A549 (cell line): Measurements from ENCODE around the gene LCA5. TPM values are rescaled to one million over a fixed set of nuclear protein-coding genes. Genes with fewer than 3 reads are reported as not detected.

Source experiments
- ATAC-seq, 2 experiments: fragments of 200-7000 bp in 1 of 2; fragments of >200 bp in 1 of 2; cut with Nextera tagmentation in 1 of 2; cut with Tn5 transposase in 1 of 2; 3 replicates each; pipeline versions ENCODE4 v1.8.0 to v1.9.1; 2018 to 2020; ENCODE audit warnings: mild to moderate bottlenecking in 1 of 2, moderate library complexity in 1 of 2
- CTCF ChIA-PET: fragments of 300-600 bp; sonication (Branson Sonifier 250); formaldehyde crosslinking; extraction: SDS; loops from one replicate; lab custom pipeline; 2021; ENCODE audit warnings: antibody characterized with exemption, inconsistent platforms; lab: Yijun Ruan, JAX
- POLR2A ChIA-PET: fragments of 350-600 bp; formaldehyde crosslinking; extraction: SDS; loops from one replicate; lab custom pipeline; 2021; ENCODE audit warnings: antibody characterized with exemption, inconsistent platforms; lab: Yijun Ruan, JAX
- DNase-seq, 2 experiments: peaks; one replicate each; pipeline versions ENCODE4 v3.0.0 to v3.0.0-alpha.2; 2011 to 2016; ENCODE audit warnings: low read depth in 1 of 2, low spot score in 1 of 2
- FAIRE-seq: peaks from 2 replicates; lab custom pipeline; 2011; peaks lifted over from hg19 to GRCh38; lab: Jason Lieb, UNC
- H3K27ac ChIP-seq, 2 experiments: fragments of >200 bp; sonication (Bioruptor Twin); formaldehyde crosslinking; 3 replicates each; pipeline ENCODE4 v1.5.1; 2016 to 2017
- H3K4me1 ChIP-seq: fragments of >200 bp; sonication (Bioruptor Twin); formaldehyde crosslinking; 3 replicates; pipeline ENCODE4 v1.6.1; 2016
- H3K4me2 ChIP-seq: fragments of >200 bp; sonication (Bioruptor Twin); formaldehyde crosslinking; 3 replicates; pipeline ENCODE4 v1.6.1; 2016
- H3K4me3 ChIP-seq: fragments of >200 bp; sonication (Bioruptor Twin); formaldehyde crosslinking; 3 replicates; pipeline ENCODE4 v1.5.1; 2016
- H3K9me3 ChIP-seq: fragments of >200 bp; sonication (Bioruptor Twin); formaldehyde crosslinking; 3 replicates; pipeline ENCODE4 v1.6.1; 2016
- ATOH8 ChIP-seq: fragments of 250-450 bp; sonication (Bioruptor Pico); IDR thresholded peaks from 2 replicates; pipeline ENCODE4 v1.5.0; 2020; ENCODE audit warnings: low read depth, mild to moderate bottlenecking, moderate library complexity
- BHLHE40 ChIP-seq: IDR thresholded peaks from 2 replicates; pipeline ENCODE4 v1.6.1; 2012; ENCODE audit warnings: low read depth, low read length, inconsistent platforms
- CBX8 ChIP-seq: fragments of 200-600 bp; sonication (generic); IDR thresholded peaks from 2 replicates; pipeline ENCODE4 v1.6.1; 2016
- CEBPB ChIP-seq, 2 experiments: fragments of >200 bp in 1 of 2; sonication (Bioruptor Twin) in 1 of 2; formaldehyde crosslinking in 1 of 2; IDR thresholded peaks; 2 replicates each; pipeline ENCODE4 v1.6.1; 2012 to 2016
- CHD2 ChIP-seq: fragments of 150-350 bp; IDR thresholded peaks from 2 replicates; pipeline ENCODE4 v1.6.1; 2014; ENCODE audit warnings: low read length; ENCODE audit not compliant: partially characterized antibody
- CTCF ChIP-seq: fragments of >200 bp; sonication (Bioruptor Twin); formaldehyde crosslinking; IDR thresholded peaks from 3 replicates; pipeline ENCODE4 v1.5.1; 2016
- E2F6 ChIP-seq: IDR thresholded peaks from 2 replicates; pipeline ENCODE4 v1.6.1; 2012; ENCODE audit warnings: low read depth, borderline replicate concordance
- FOSB ChIP-seq: fragments of 250-450 bp; sonication (Bioruptor Pico); IDR thresholded peaks from 2 replicates; pipeline ENCODE4 v1.5.0; 2020; ENCODE audit warnings: mild to moderate bottlenecking, moderate library complexity
- FOXS1 ChIP-seq: fragments of 250-450 bp; sonication (Bioruptor Pico); IDR thresholded peaks from 2 replicates; pipeline ENCODE4 v1.5.0; 2020; ENCODE audit warnings: mild to moderate bottlenecking, moderate library complexity
- HES2 ChIP-seq: fragments of >200 bp; sonication (Bioruptor Twin); formaldehyde crosslinking; IDR thresholded peaks from 2 replicates; pipeline ENCODE4 v1.6.1; 2016
- HEYL ChIP-seq: fragments of 250-450 bp; sonication (Bioruptor Pico); IDR thresholded peaks from 2 replicates; pipeline ENCODE4 v1.8.0; 2021; ENCODE audit warnings: mild to moderate bottlenecking, moderate library complexity
- HMGXB4 ChIP-seq: fragments of 250-450 bp; sonication (Bioruptor Pico); IDR thresholded peaks from 2 replicates; pipeline ENCODE4 v1.5.0; 2021; ENCODE audit warnings: mild to moderate bottlenecking, moderate library complexity, borderline replicate concordance
- JUNB ChIP-seq: fragments of >200 bp; sonication (Bioruptor Twin); formaldehyde crosslinking; IDR thresholded peaks from 2 replicates; pipeline ENCODE4 v1.6.1; 2016
- MYC ChIP-seq: IDR thresholded peaks from 2 replicates; pipeline ENCODE4 v1.6.1; 2012; ENCODE audit warnings: mild to moderate bottlenecking, inconsistent platforms, low read length, improper control_type of control experiment, borderline replicate concordance
- NPAS2 ChIP-seq: fragments of 250-450 bp; sonication (Bioruptor Pico); IDR thresholded peaks from 2 replicates; pipeline ENCODE4 v1.8.0; 2022; ENCODE audit warnings: mild to moderate bottlenecking, moderate library complexity, borderline replicate concordance
- NR3C1 ChIP-seq: fragments of >200 bp; sonication (Bioruptor Twin); formaldehyde crosslinking; IDR thresholded peaks from 3 replicates; pipeline ENCODE4 v1.6.1; 2017
- RARB ChIP-seq: fragments of 250-450 bp; sonication (Bioruptor Pico); IDR thresholded peaks from 2 replicates; pipeline ENCODE4 v1.8.0; 2021; ENCODE audit warnings: mild to moderate bottlenecking, moderate library complexity
- REST ChIP-seq: fragments of 200-600 bp; sonication (generic); IDR thresholded peaks from 2 replicates; pipeline ENCODE4 v1.6.1; 2016; ENCODE audit warnings: antibody characterized with exemption, mild to moderate bottlenecking, moderate library complexity
- RFX5 ChIP-seq: fragments of 450-650 bp; IDR thresholded peaks from 2 replicates; pipeline ENCODE4 v1.7.1; 2014; ENCODE audit warnings: antibody characterized with exemption, mild to moderate bottlenecking, moderate library complexity
- RNF2 ChIP-seq: fragments of 200-600 bp; sonication (generic); IDR thresholded peaks from 2 replicates; pipeline ENCODE4 v1.6.1; 2016; ENCODE audit warnings: low read depth, mild to moderate bottlenecking, antibody characterized with exemption, moderate library complexity, borderline replicate concordance
- SMC3 ChIP-seq: fragments of >200 bp; sonication (Bioruptor Twin); formaldehyde crosslinking; IDR thresholded peaks from 3 replicates; pipeline ENCODE4 v1.6.1; 2018; ENCODE audit warnings: inconsistent platforms
- ZNF302 ChIP-seq: fragments of 250-450 bp; sonication (Bioruptor Pico); IDR thresholded peaks from 2 replicates; pipeline ENCODE4 v1.9.0; 2021; ENCODE audit warnings: inconsistent platforms, mild to moderate bottlenecking, moderate library complexity
- WGBS: methylation state at CpG from one replicate; pipeline ENCODE4 v1.1.6; 2017; ENCODE audit errors: missing lambda C conversion rate; 5-methylcytosine and 5-hydroxymethylcytosine counted together
- polyA plus RNA-seq, 4 experiments: library from polyadenylated mRNA; depleted of rRNA in 3 of 4; stranded (reverse); fragments of >200 nt; fragmentation: RNase III in 1 of 4; extraction: RNeasy Plus Mini Kit Qiagen cat#74134 plus additional on column Dnase treatment in 1 of 4; gene quantifications; 2 replicates in 3 of 4; 3 replicates in 1 of 4; pipeline ENCODE4 v1.2.3, GENCODE V29; 2011 to 2017

LCA5 gene
- polyA plus RNA-seq, 2 of the 4 experiments (the other 2 are of a cell fraction) = 1.2 to 3.0 TPM

- 92% methylated on average over 6 of the region's 6 CpGs for WGBS
Observed at GRCh38 chr6:79512014-79512413, 25.2 kb downstream of the LCA5 start.

GRCh38 chr6:79510707-79511106 is 26.5 kb downstream of the LCA5 start:
- H3K9me3 ChIP-seq = no peaks in the 10 kb centered on the region
- no peak overlapping the region for H3K4me3 ChIP-seq
- DNase-seq (no peak), FAIRE-seq (no peak), ATAC-seq (no peak)
- H3K4me2 ChIP-seq = no peak overlapping the region
- ChIA-PET CTCF (no interaction called here), POLR2A (no interaction called here)
- 41% methylated on average over 1 of the region's 1 CpG for WGBS
- no peak for TF ChIP-seq CEBPB (IDR thresholded peaks at IDR 0.05)
- no peak for TF ChIP-seq FOSB (CRISPR knock-in tag)
- TF ChIP-seq RARB (CRISPR knock-in tag) = no peak
- no peak for TF ChIP-seq CBX8
- no peak for TF ChIP-seq HMGXB4 (CRISPR knock-in tag)
- TF ChIP-seq CTCF = no peak
- no peak for TF ChIP-seq CHD2
- no peak for TF ChIP-seq NR3C1
- TF ChIP-seq ZNF302 (CRISPR knock-in tag) = no peak
- TF ChIP-seq E2F6 = no peak
- peaks cover 4% of the 10 kb centered on the region; the same call in 1 of the 3 replicates for H3K4me1 ChIP-seq
- no peak overlapping the region for H3K27ac ChIP-seq

More at GRCh38 chr6:79512014-79512413, 25.2 kb downstream of the LCA5 start:
- no peak for TF ChIP-seq MYC
- TF ChIP-seq HEYL (CRISPR knock-in tag) = no peak
- no peak for TF ChIP-seq SMC3
- no peak for TF ChIP-seq REST
- no peak for TF ChIP-seq RNF2
- ATAC-seq (no peak), FAIRE-seq (no peak), DNase-seq (no peak)
- ChIA-PET POLR2A (interaction anchor here (0.5 kb wide), 1 partner anchor 35 kb away, joined by 3 read pairs; no protein-coding TSS in a partner anchor), CTCF (no interaction called here)
- no peak overlapping the region for H3K4me3 ChIP-seq
- no peak overlapping the region for H3K27ac ChIP-seq
- no peak overlapping the region for H3K4me2 ChIP-seq
- no peaks in the 10 kb centered on the region for H3K4me1 ChIP-seq
- H3K9me3 ChIP-seq = no peaks in the 10 kb centered on the region

GRCh38 chr6:79506251-79506650 is 31.0 kb downstream of the LCA5 start:
- ATAC-seq (no peak), DNase-seq (no peak), FAIRE-seq (no peak)
- no peak overlapping the region for H3K4me2 ChIP-seq
- H3K4me3 ChIP-seq = no peak overlapping the region
- CTCF ChIA-PET = no interaction called here
- H3K27ac ChIP-seq = no peak overlapping the region
- peaks cover 4% of the 10 kb centered on the region; the same call in 1 of the 3 replicates for H3K4me1 ChIP-seq
- no peaks in the 10 kb centered on the region for H3K9me3 ChIP-seq
- POLR2A ChIA-PET = no interaction called here
- WGBS = 56% methylated on average over 1 of the region's 1 CpG
- TF ChIP-seq NPAS2 (CRISPR knock-in tag) = no peak
- TF ChIP-seq FOXS1 = no peak
- no peak for TF ChIP-seq SMC3
- no peak for TF ChIP-seq RFX5
- no peak for TF ChIP-seq CBX8
- no peak for TF ChIP-seq HES2
- TF ChIP-seq FOSB (CRISPR knock-in tag) = no peak
- TF ChIP-seq ATOH8 (CRISPR knock-in tag) = no peak
- TF ChIP-seq HEYL (CRISPR knock-in tag) = no peak
- TF ChIP-seq JUNB = no peak
- no peak for TF ChIP-seq BHLHE40
